ENCODE results near the gene PIK3CB.

DNA sequence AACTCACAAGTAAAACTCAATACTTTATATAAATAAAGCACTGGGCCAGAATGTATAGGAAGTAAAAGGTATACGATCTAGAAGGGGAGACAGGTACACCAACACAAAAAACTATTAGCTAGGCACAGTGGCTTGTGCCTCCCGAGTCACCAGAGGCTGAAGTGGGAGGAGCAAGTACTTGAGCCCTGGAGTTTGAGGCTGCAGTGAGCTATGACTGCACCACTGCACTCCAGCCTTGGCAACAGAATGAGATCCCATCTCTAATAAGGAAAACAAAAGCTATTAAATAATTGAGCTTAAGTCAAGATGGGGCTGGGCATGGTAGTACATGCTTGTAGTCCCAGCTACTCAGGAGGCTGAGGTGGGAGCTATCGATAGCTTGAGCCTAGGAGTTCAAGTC lies 17.0 kb downstream of the PIK3CB start:
- TF ChIP-seq POLR2AphosphoS5 (IDR thresholded peaks at IDR 0.05) = no peak
- TF ChIP-seq, protein P1, sequence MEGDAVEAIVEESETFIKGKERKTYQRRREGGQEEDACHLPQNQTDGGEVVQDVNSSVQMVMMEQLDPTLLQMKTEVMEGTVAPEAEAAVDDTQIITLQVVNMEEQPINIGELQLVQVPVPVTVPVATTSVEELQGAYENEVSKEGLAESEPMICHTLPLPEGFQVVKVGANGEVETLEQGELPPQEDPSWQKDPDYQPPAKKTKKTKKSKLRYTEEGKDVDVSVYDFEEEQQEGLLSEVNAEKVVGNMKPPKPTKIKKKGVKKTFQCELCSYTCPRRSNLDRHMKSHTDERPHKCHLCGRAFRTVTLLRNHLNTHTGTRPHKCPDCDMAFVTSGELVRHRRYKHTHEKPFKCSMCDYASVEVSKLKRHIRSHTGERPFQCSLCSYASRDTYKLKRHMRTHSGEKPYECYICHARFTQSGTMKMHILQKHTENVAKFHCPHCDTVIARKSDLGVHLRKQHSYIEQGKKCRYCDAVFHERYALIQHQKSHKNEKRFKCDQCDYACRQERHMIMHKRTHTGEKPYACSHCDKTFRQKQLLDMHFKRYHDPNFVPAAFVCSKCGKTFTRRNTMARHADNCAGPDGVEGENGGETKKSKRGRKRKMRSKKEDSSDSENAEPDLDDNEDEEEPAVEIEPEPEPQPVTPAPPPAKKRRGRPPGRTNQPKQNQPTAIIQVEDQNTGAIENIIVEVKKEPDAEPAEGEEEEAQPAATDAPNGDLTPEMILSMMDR (IDR thresholded peaks at IDR 0.05) = no peak
- TF ChIP-seq POLR2A (IDR thresholded peaks at IDR 0.05) = no peak

All from prostate gland (tissue), 2 donors.